IMR-90 (cell line): ENCODE results near the gene CCDC116. TPM values are rescaled to one million over a fixed set of nuclear protein-coding genes. Genes with fewer than 3 reads are reported as not detected.

ENCODE experiments used
- ATAC-seq: fragments of 200-7000 bp; cut with Tn5 transposase; 2 replicates; pipeline ENCODE4 v1.9.1; 2020; ENCODE audit warnings: low read depth, mild to moderate bottlenecking, moderate library complexity
- BruUV-seq: library from RNA; stranded (reverse); fragments of 400-500 nt; replicated peaks from 2 replicates; lab custom pipeline; 2021; lab: Mats Ljungman, UMichigan
- CTCF ChIA-PET: fragments of 300-600 bp; formaldehyde crosslinking; extraction: SDS; loops from one replicate; lab custom pipeline; 2021; ENCODE audit warnings: antibody characterized with exemption; lab: Yijun Ruan, JAX
- POLR2A ChIA-PET: fragments of 300-600 bp; sonication (Branson Sonifier 250); formaldehyde crosslinking; loops from one replicate; lab custom pipeline; 2022; ENCODE audit warnings: antibody characterized with exemption; ENCODE audit not compliant: unreplicated experiment; lab: Charles Lee
- DNase-seq: peaks from one replicate; pipeline ENCODE4 v3.0.0; 2013
- H2AFZ ChIP-seq: replicated peaks from 2 replicates; pipeline ENCODE3; 2013; ENCODE audit warnings: low read length, mild to moderate bottlenecking; ENCODE audit not compliant: poor library complexity
- H2AK5ac ChIP-seq: 2 replicates; pipeline ENCODE4 v1.6.1; 2013; ENCODE audit warnings: low read depth, low read length, inconsistent platforms
- H2AK9ac ChIP-seq: replicated peaks from 2 replicates; pipeline ENCODE3; 2013; ENCODE audit warnings: mild to moderate bottlenecking, low read depth, low read length, moderate library complexity; ENCODE audit not compliant: poor library complexity
- H2BK120ac ChIP-seq: 2 replicates; pipeline ENCODE4 v1.6.1; 2013; ENCODE audit warnings: low read depth, low read length, inconsistent platforms
- H2BK15ac ChIP-seq: 3 replicates; pipeline ENCODE4 v1.6.1; 2013; ENCODE audit warnings: low read depth, low read length, inconsistent platforms
- H2BK20ac ChIP-seq: 2 replicates; pipeline ENCODE4 v1.6.1; 2013; ENCODE audit warnings: low read depth, mild to moderate bottlenecking, inconsistent platforms, low read length, moderate library complexity
- H2BK5ac ChIP-seq: 2 replicates; pipeline ENCODE4 v1.6.1; 2013; ENCODE audit warnings: mild to moderate bottlenecking, low read depth, low read length, inconsistent platforms; ENCODE audit not compliant: poor library complexity, severe bottlenecking
- H3K14ac ChIP-seq: replicated peaks from 2 replicates; pipeline ENCODE4 v1.6.1; 2013; ENCODE audit warnings: low read depth, low read length, inconsistent platforms
- H3K18ac ChIP-seq: 2 replicates; pipeline ENCODE4 v1.6.1; 2013; ENCODE audit warnings: low read depth, low read length, control low read depth
- H3K23ac ChIP-seq: 2 replicates; pipeline ENCODE4 v1.6.1; 2013; ENCODE audit warnings: low read depth, low read length, inconsistent platforms
- H3K27ac ChIP-seq: 2 replicates; pipeline ENCODE4 v1.5.1; 2013; ENCODE audit warnings: mild to moderate bottlenecking, control low read depth, low read length; ENCODE audit not compliant: insufficient read depth
- H3K27me3 ChIP-seq: 2 replicates; pipeline ENCODE4 v1.6.1; 2013; ENCODE audit warnings: low read length; ENCODE audit not compliant: control insufficient read depth, insufficient read depth
- H3K36me3 ChIP-seq: 2 replicates; pipeline ENCODE4 v1.6.1; 2013; ENCODE audit warnings: low read length, mixed read lengths; ENCODE audit not compliant: control insufficient read depth, insufficient read depth
- H3K4ac ChIP-seq: 2 replicates; pipeline ENCODE4 v1.6.1; 2013; ENCODE audit warnings: low read depth, low read length, inconsistent platforms
- H3K4me1 ChIP-seq: 2 replicates; pipeline ENCODE4 v1.6.1; 2013; ENCODE audit warnings: low read length, mixed read lengths; ENCODE audit not compliant: control insufficient read depth, insufficient read depth
- H3K4me2 ChIP-seq: 2 replicates; pipeline ENCODE4 v1.6.1; 2013; ENCODE audit warnings: low read depth, mild to moderate bottlenecking, control low read depth, low read length, moderate library complexity
- H3K4me3 ChIP-seq: 2 replicates; pipeline ENCODE4 v1.5.1; 2013; ENCODE audit warnings: low read depth, mild to moderate bottlenecking, control low read depth, low read length, moderate library complexity; ENCODE audit not compliant: insufficient read depth
- H3K56ac ChIP-seq: 2 replicates; pipeline ENCODE4 v1.6.1; 2013; ENCODE audit warnings: low read length, inconsistent platforms; ENCODE audit not compliant: insufficient read depth; ENCODE audit errors: extremely low read depth
- H3K79me1 ChIP-seq, 2 experiments: 2 replicates each; pipeline ENCODE4 v1.6.1; 2013; ENCODE audit warnings: low read length in 2 of 2, inconsistent platforms in 1 of 2, low read depth in 1 of 2
- H3K9ac ChIP-seq: 2 replicates; pipeline ENCODE4 v1.6.1; 2013; ENCODE audit warnings: low read depth, low read length, control low read depth
- H3K9me1 ChIP-seq: 2 replicates; pipeline ENCODE4 v1.6.1; 2013; ENCODE audit warnings: low read length, inconsistent platforms; ENCODE audit not compliant: insufficient read depth
- H3K9me3 ChIP-seq: 2 replicates; pipeline ENCODE4 v1.6.1; 2013; ENCODE audit warnings: low read length; ENCODE audit not compliant: control insufficient read depth, insufficient read depth
- H4K20me1 ChIP-seq: 2 replicates; pipeline ENCODE4 v1.6.1; 2013; ENCODE audit warnings: low read length, inconsistent platforms; ENCODE audit not compliant: insufficient read depth
- H4K5ac ChIP-seq: 2 replicates; pipeline ENCODE4 v1.6.1; 2013; ENCODE audit warnings: mild to moderate bottlenecking, low read depth, low read length, control low read depth
- H4K8ac ChIP-seq, 2 experiments: 2 replicates each; pipeline ENCODE4 v1.6.1; 2013; ENCODE audit warnings: low read depth in 2 of 2, low read length in 2 of 2, control low read depth in 1 of 2, inconsistent platforms in 1 of 2
- H4K91ac ChIP-seq: 2 replicates; pipeline ENCODE4 v1.6.1; 2013; ENCODE audit warnings: low read depth, low read length, inconsistent platforms; ENCODE audit not compliant: insufficient read depth
- BHLHE40 ChIP-seq: fragments of 150-350 bp; IDR thresholded peaks from 2 replicates; pipeline ENCODE4 v1.6.1; 2016; ENCODE audit warnings: mild to moderate bottlenecking, low read depth, low read length
- CEBPB ChIP-seq: IDR thresholded peaks from 2 replicates; pipeline ENCODE4 v1.6.1; 2012; ENCODE audit warnings: low read depth, low read length, improper control_type of control experiment
- CHD1 ChIP-seq: IDR thresholded peaks from 2 replicates; pipeline ENCODE4 v1.6.1; 2012; ENCODE audit warnings: low read depth, low read length, improper control_type of control experiment
- MAFK ChIP-seq: IDR thresholded peaks from 2 replicates; pipeline ENCODE4 v1.6.1; 2012; ENCODE audit warnings: low read depth, low read length, improper control_type of control experiment
- MXI1 ChIP-seq: IDR thresholded peaks from 2 replicates; pipeline ENCODE4 v1.6.1; 2012; ENCODE audit warnings: low read depth, mild to moderate bottlenecking, low read length, moderate library complexity, borderline replicate concordance
- POLR2A ChIP-seq: IDR thresholded peaks from 2 replicates; pipeline ENCODE4 v1.6.1; 2012; ENCODE audit warnings: mild to moderate bottlenecking, low read depth, low read length
- RAD21 ChIP-seq: IDR thresholded peaks from 2 replicates; pipeline ENCODE4 v1.6.1; 2012; ENCODE audit warnings: low read length, improper control_type of control experiment
- RCOR1 ChIP-seq: IDR thresholded peaks from 2 replicates; pipeline ENCODE4 v1.6.1; 2012; ENCODE audit warnings: mild to moderate bottlenecking, low read length, improper control_type of control experiment; ENCODE audit not compliant: insufficient replicate concordance
- RFX5 ChIP-seq: IDR thresholded peaks from 2 replicates; pipeline ENCODE4 v1.8.0; 2012; ENCODE audit warnings: low read depth, mild to moderate bottlenecking, low read length, moderate library complexity
- SMC3 ChIP-seq: fragments of 150-350 bp; IDR thresholded peaks from 2 replicates; pipeline ENCODE4 v1.6.1; 2016; ENCODE audit warnings: low read depth, mild to moderate bottlenecking, antibody characterized with exemption, low read length, moderate library complexity
- WGBS, 2 experiments: methylation state at CpG; one replicate each; pipeline versions ENCODE4 v1.1.5 to v1.1.7; 2013; ENCODE audit warnings: missing lambda C conversion rate in 2 of 2; ENCODE audit not compliant: insufficient read length in 1 of 2; ENCODE audit errors: extremely low coverage in 2 of 2; 5-methylcytosine and 5-hydroxymethylcytosine counted together
- dilution Hi-C: fragments of 300-500 bp; cut with HindIII; formaldehyde crosslinking; loops from one replicate; pipeline ENCODE4 v1.14.3; 2018; ENCODE audit warnings: low sequenced_read_pairs; ENCODE audit not compliant: unreplicated experiment
- in situ Hi-C: fragments of 300-500 bp; cut with MboI; formaldehyde crosslinking; loops from 3 replicates; pipeline ENCODE4 v1.14.3; 2019; ENCODE audit warnings: low sequenced_read_pairs, inconsistent platforms, mixed read lengths
- intact Hi-C: fragments of 100-400 bp; cut with micrococcal nuclease; formaldehyde crosslinking; loops from 2 replicates; pipeline ENCODE4 v1.10.0; 2022
- polyA plus RNA-seq, 3 experiments: library from polyadenylated mRNA; depleted of rRNA; stranded (reverse); fragments of >200 nt; gene quantifications; 2 replicates each; pipeline ENCODE4 v1.2.3, GENCODE V29; 2012; ENCODE audit warnings: low replicate concordance in 1 of 3
- total RNA-seq: library from RNA; depleted of rRNA; stranded (reverse); fragments of >200 nt; gene quantifications from 2 replicates; pipeline ENCODE4 v1.2.3, GENCODE V29; 2012
- TF ChIP-seq, protein P1 (sequence below): fragments of 150-350 bp; IDR thresholded peaks from 2 replicates; pipeline ENCODE4 v1.6.1; 2017; ENCODE audit warnings: mild to moderate bottlenecking, antibody characterized with exemption, low read length, low read depth
- TF ChIP-seq, protein P2 (sequence below): conservative IDR thresholded peaks from 2 replicates; pipeline ENCODE4 v1.5.1; 2012; ENCODE audit warnings: mild to moderate bottlenecking, low read depth, low read length, improper control_type of control experiment

The CCDC116 gene
- total and polyA plus RNA-seq, 2 of the 4 experiments (the other 2 are of a cell fraction) = under 0.01 to 0.27 TPM

GRCh38 chr22:21651521-21652009 lies 19.0 kb downstream of the CCDC116 start:
- no peaks in the 10 kb centered on the region for H3K27me3 ChIP-seq
- H2AK9ac ChIP-seq = peak overlapping the region; percentile 60
- ChIA-PET POLR2A (no interaction called here), CTCF (no interaction called here)
- no peak overlapping the region for H4K5ac ChIP-seq
- TF ChIP-seq, protein P1, sequence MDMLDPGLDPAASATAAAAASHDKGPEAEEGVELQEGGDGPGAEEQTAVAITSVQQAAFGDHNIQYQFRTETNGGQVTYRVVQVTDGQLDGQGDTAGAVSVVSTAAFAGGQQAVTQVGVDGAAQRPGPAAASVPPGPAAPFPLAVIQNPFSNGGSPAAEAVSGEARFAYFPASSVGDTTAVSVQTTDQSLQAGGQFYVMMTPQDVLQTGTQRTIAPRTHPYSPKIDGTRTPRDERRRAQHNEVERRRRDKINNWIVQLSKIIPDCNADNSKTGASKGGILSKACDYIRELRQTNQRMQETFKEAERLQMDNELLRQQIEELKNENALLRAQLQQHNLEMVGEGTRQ = no peak
- no peak for TF ChIP-seq POLR2A
- no peak for TF ChIP-seq CEBPB
- no peak for TF ChIP-seq SMC3
- no peak for TF ChIP-seq MAFK
- no peak for TF ChIP-seq MXI1
- TF ChIP-seq RFX5 = no peak
- no peak for TF ChIP-seq RCOR1
- no peak for TF ChIP-seq CHD1
- TF ChIP-seq BHLHE40 = no peak
- TF ChIP-seq, protein P2, sequence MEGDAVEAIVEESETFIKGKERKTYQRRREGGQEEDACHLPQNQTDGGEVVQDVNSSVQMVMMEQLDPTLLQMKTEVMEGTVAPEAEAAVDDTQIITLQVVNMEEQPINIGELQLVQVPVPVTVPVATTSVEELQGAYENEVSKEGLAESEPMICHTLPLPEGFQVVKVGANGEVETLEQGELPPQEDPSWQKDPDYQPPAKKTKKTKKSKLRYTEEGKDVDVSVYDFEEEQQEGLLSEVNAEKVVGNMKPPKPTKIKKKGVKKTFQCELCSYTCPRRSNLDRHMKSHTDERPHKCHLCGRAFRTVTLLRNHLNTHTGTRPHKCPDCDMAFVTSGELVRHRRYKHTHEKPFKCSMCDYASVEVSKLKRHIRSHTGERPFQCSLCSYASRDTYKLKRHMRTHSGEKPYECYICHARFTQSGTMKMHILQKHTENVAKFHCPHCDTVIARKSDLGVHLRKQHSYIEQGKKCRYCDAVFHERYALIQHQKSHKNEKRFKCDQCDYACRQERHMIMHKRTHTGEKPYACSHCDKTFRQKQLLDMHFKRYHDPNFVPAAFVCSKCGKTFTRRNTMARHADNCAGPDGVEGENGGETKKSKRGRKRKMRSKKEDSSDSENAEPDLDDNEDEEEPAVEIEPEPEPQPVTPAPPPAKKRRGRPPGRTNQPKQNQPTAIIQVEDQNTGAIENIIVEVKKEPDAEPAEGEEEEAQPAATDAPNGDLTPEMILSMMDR = no peak
- no peak for TF ChIP-seq RAD21
- 0 out of 2 replicates have a peak overlapping the region, but pooled peaks have one; percentile 4 for H4K91ac ChIP-seq
- no TSS peak for BruUV-seq
- peaks cover 3 to 29% of the 10 kb centered on the region in 2 experiments; a peak in 3 of 4 replicates for H3K79me1 ChIP-seq
- H3K4ac ChIP-seq = peak overlapping the region; percentile 41
- peak; percentile 25 for ATAC-seq
- peak overlapping the region; percentile 14; the same call in 1 of the 2 replicates for H3K56ac ChIP-seq
- H4K8ac ChIP-seq = peak overlapping the region in 1 of 2 experiments; percentile 2; a peak in 1 of 4 replicates
- H4K20me1 ChIP-seq = no peaks in the 10 kb centered on the region
- H3K9ac ChIP-seq = peak overlapping the region; percentile 43
- H3K4me2 ChIP-seq = peak overlapping the region; percentile 68
- no peak overlapping the region for H2BK15ac ChIP-seq
- H3K4me3 ChIP-seq = peak overlapping the region; percentile 84
- no peak overlapping the region for H2BK120ac ChIP-seq
- in situ Hi-C loops = no loop called here
- peak overlapping the region; percentile 99 for H2AFZ ChIP-seq
- H2BK5ac ChIP-seq = no peak overlapping the region
- no peak overlapping the region for H2AK5ac ChIP-seq
- H2BK20ac ChIP-seq = no peak overlapping the region
- dilution Hi-C loops = no loop called here
- peak overlapping the region; percentile 55; the same call in 1 of the 2 replicates for H3K23ac ChIP-seq
- peaks cover 8% of the 10 kb centered on the region for H3K4me1 ChIP-seq
- H3K27ac ChIP-seq = peak overlapping the region; percentile 10; the same call in 1 of the 2 replicates
- peaks cover 2% of the 10 kb centered on the region; the same call in 1 of the 2 replicates for H3K36me3 ChIP-seq
- no peaks in the 10 kb centered on the region for H3K9me3 ChIP-seq
- H3K18ac ChIP-seq = no peak overlapping the region
- no CpG with 5 or more reads among the region's 29 CpGs for WGBS, 2 experiments
- no peak for DNase-seq
- 0 out of 2 replicates have a peak overlapping the region, but pooled peaks have one; percentile 4 for H3K14ac ChIP-seq
- H3K9me1 ChIP-seq = peaks cover 9% of the 10 kb centered on the region
- intact Hi-C loops = no loop called here
